ENCODE results near the gene SLC4A5.
A peak's percentile ranks its signal among the peaks of the same experiment; 100 is the strongest.

Gene SLC4A5

DNA sequence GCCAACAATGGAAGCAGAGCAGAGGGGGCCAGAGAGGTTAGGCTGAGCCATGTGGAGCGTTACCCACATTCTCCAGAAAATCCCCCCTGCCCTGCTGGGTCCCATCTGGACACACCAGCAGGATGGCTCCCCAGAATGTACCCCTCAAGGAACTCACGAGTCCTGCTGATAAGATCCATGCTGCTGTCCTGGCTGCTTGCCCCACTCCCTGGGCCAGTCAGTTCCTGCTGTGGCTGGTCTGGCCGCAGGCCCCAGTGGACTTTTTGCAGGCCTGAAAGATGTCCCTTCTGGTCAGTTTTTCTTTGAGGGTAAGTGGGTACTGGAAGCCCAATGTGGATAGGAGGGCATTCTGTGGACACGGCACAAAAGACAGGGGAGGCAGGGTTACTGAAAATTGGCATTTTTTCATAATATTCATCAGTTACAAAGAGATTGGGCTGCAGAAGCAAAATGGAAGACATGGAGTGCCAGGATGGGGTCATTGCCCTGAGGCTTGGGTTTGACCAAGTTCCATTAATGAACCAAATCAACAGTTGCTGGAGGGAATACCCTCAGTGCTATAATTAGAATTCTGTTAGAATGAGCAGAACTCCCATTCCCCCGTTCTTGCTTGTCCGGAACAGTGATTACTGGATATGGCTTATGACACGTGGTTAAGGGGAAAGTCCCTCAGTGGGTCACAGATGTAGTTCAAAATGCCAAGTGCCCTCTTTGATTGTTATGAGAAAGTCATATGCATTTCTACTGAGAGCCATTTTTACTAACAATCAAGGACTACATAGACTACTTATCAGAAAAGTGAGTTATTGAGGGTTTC lies 38.7 kb downstream of the SLC4A5 start:
- ChIA-PET CTCF (interaction anchor here (0.6 kb wide), 2 partner anchors 51 to 87 kb away, joined by 3 to 5 read pairs; no protein-coding TSS in a partner anchor), POLR2A (no interaction called here)

DNA sequence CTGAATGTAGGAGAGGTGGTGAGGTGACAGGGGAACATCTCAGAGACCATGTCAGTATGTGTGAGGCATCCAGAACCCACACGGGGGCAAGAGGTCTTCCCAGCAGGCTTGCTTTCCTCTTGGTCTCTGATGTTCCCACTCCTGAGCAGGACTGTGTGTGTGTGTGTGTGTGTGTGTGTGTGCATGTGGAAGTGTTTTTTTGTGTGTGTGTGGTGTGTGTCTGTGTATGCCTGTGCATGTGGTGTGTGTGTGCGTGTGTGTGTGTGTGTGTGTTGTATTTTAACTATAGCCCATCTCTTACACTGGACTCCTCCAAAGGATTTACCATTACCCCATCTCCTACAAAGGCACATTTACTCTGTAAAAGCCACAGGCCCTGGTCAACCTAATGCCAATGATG lies 40.4 kb downstream of the SLC4A5 start:
- Histone ChIP-seq H3K4me1 (ENCODE audit: control insufficient read depth, insufficient read depth, low read length) (no peaks in the 10 kb centered on the region), H3K27ac (ENCODE audit: extremely low read depth, low read depth, low read length) (no peak overlapping the region), H3K36me3 (ENCODE audit: control insufficient read depth in 2 of 2, insufficient read depth in 1 of 2, low read length in 2 of 2) (no peaks in the 10 kb centered on the region), H3K9me3 (ENCODE audit: control insufficient read depth, insufficient read depth, low read depth, low read length) (no peaks in the 10 kb centered on the region), H3K4me3 (ENCODE audit: low read depth, low read length) (no peak overlapping the region)
- POLR2A ChIA-PET: no interaction called here
- CTCF ChIA-PET: no interaction called here
- TF ChIP-seq, protein P1, sequence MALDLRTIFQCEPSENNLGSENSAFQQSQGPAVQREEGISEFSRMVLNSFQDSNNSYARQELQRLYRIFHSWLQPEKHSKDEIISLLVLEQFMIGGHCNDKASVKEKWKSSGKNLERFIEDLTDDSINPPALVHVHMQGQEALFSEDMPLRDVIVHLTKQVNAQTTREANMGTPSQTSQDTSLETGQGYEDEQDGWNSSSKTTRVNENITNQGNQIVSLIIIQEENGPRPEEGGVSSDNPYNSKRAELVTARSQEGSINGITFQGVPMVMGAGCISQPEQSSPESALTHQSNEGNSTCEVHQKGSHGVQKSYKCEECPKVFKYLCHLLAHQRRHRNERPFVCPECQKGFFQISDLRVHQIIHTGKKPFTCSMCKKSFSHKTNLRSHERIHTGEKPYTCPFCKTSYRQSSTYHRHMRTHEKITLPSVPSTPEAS (tag by site-specific recombination; IDR thresholded peaks at IDR 0.05): peak; percentile 83
- TF ChIP-seq ZNF2 (tag by site-specific recombination; IDR thresholded peaks at IDR 0.05): no peak

More for the DNA sequence above, 38.7 kb downstream of the SLC4A5 start:
- no peaks in the 10 kb centered on the region for H3K36me3 ChIP-seq (ENCODE audit: control insufficient read depth in 2 of 2, insufficient read depth in 1 of 2, low read length in 2 of 2)
- no peak for TF ChIP-seq ZNF521 (tag by site-specific recombination; IDR thresholded peaks at IDR 0.05)
- TF ChIP-seq ZIC2 (tag by site-specific recombination; IDR thresholded peaks at IDR 0.05): peak; percentile 43; the same call in 1 of the 2 replicates
- H3K27ac ChIP-seq (ENCODE audit: extremely low read depth, low read depth, low read length): no peak overlapping the region
- no peak overlapping the region for H3K4me3 ChIP-seq (ENCODE audit: low read depth, low read length)
- H3K9me3 ChIP-seq (ENCODE audit: control insufficient read depth, insufficient read depth, low read depth, low read length): no peaks in the 10 kb centered on the region
- H3K4me1 ChIP-seq (ENCODE audit: control insufficient read depth, insufficient read depth, low read length): no peaks in the 10 kb centered on the region

DNA sequence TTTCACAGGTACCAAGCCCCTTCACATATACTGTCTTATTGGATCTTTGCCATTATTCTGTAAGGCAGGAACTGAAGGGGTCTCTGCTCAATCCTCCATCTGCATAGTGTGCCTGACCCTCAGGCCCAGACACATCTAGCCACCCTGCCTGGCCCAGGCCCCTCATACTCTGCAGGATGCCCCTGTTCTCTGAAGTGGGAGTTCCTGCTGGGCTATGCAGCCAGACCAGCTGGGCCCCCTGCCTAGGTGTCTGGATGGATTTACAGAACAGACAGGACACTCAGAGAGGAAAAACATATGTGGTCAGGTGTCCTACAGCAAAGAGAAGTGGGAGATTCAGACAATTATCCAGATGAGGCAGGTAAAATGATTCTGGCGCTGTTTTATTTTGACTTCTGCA lies 42.0 kb downstream of the SLC4A5 start:
- POLR2A ChIA-PET: no interaction called here
- Histone ChIP-seq H3K4me3 (ENCODE audit: low read depth, low read length) (no peak overlapping the region), H3K27ac (ENCODE audit: extremely low read depth, low read depth, low read length) (no peak overlapping the region), H3K4me1 (ENCODE audit: control insufficient read depth, insufficient read depth, low read length) (no peaks in the 10 kb centered on the region), H3K9me3 (ENCODE audit: control insufficient read depth, insufficient read depth, low read depth, low read length) (no peaks in the 10 kb centered on the region), H3K36me3 (ENCODE audit: control insufficient read depth in 2 of 2, insufficient read depth in 1 of 2, low read length in 2 of 2) (no peaks in the 10 kb centered on the region)
- no peak for TF ChIP-seq KLF9 (tag by site-specific recombination; IDR thresholded peaks at IDR 0.05; ENCODE audit: low read depth)
- no peak for TF ChIP-seq KLF7 (tag by site-specific recombination; IDR thresholded peaks at IDR 0.05; ENCODE audit: borderline replicate concordance)
- TF ChIP-seq, protein P2, sequence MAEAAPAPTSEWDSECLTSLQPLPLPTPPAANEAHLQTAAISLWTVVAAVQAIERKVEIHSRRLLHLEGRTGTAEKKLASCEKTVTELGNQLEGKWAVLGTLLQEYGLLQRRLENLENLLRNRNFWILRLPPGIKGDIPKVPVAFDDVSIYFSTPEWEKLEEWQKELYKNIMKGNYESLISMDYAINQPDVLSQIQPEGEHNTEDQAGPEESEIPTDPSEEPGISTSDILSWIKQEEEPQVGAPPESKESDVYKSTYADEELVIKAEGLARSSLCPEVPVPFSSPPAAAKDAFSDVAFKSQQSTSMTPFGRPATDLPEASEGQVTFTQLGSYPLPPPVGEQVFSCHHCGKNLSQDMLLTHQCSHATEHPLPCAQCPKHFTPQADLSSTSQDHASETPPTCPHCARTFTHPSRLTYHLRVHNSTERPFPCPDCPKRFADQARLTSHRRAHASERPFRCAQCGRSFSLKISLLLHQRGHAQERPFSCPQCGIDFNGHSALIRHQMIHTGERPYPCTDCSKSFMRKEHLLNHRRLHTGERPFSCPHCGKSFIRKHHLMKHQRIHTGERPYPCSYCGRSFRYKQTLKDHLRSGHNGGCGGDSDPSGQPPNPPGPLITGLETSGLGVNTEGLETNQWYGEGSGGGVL (tag by site-specific recombination; IDR thresholded peaks at IDR 0.05): no peak
- peak; percentile 82 for TF ChIP-seq ZIC2 (tag by site-specific recombination; IDR thresholded peaks at IDR 0.05)
- TF ChIP-seq ZNF112 (tag by site-specific recombination; IDR thresholded peaks at IDR 0.05): no peak
- TF ChIP-seq BCL11A (tag by site-specific recombination; IDR thresholded peaks at IDR 0.05; ENCODE audit: low read depth): no peak
- CTCF ChIA-PET: interaction anchor here (0.7 kb wide), 1 partner anchor 10 kb away, joined by 3 read pairs; no protein-coding TSS in a partner anchor

DNA sequence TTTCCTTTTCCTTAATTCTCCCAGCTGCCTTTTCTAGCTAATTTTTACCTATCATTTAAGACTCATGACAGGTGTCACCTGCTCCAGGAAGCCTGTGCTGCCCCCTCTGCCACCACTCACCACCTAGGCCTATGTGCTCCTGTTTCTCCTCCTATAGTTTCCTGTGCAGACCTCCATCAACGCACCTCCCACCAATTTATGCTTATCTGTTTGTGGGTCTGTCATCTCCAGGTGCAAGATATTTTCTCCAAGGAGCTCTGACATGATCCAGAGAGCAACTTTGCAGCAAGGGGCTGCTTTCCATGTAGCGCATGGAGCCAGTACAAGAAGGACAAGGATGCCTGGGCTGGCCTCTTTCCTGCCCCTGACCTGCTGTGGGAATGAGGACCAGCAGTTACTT lies 42.7 kb downstream of the SLC4A5 start:
- H3K4me3 ChIP-seq (ENCODE audit: low read depth, low read length): no peak overlapping the region
- ChIA-PET POLR2A (no interaction called here), CTCF (interaction anchor here (0.7 kb wide), 1 partner anchor 10 kb away, joined by 3 read pairs; no protein-coding TSS in a partner anchor)
- no peaks in the 10 kb centered on the region for H3K36me3 ChIP-seq (ENCODE audit: control insufficient read depth in 2 of 2, insufficient read depth in 1 of 2, low read length in 2 of 2)
- H3K27ac ChIP-seq (ENCODE audit: extremely low read depth, low read depth, low read length): no peak overlapping the region
- no peaks in the 10 kb centered on the region for H3K4me1 ChIP-seq (ENCODE audit: control insufficient read depth, insufficient read depth, low read length)
- H3K9me3 ChIP-seq (ENCODE audit: control insufficient read depth, insufficient read depth, low read depth, low read length): no peaks in the 10 kb centered on the region
- TF ChIP-seq ZNF76 (tag by site-specific recombination; IDR thresholded peaks at IDR 0.05; ENCODE audit: borderline replicate concordance, low read depth) (no peak), ZNF423 (tag by site-specific recombination; IDR thresholded peaks at IDR 0.05) (no peak)

Measured in HEK293 (cell line).